HTR-8/SVneo (cell line): ENCODE results near the gene STAC3.

Experiments
- DNase-seq: peaks from one replicate; pipeline ENCODE4 v3.0.0; 2011; ENCODE audit warnings: low spot score, mixed read lengths; ENCODE audit not compliant: insufficient read length
- FAIRE-seq: peaks from 2 replicates; lab custom pipeline; 2011; peaks lifted over from hg19 to GRCh38; lab: Jason Lieb, UNC

STAC3 gene

GRCh38 chr12:57200497-57200896, 50.5 kb downstream of the STAC3 start:
- no peak for DNase-seq
- no peak for FAIRE-seq

GRCh38 chr12:57199191-57199590, 51.8 kb downstream of the STAC3 start:
- no peak for DNase-seq
- FAIRE-seq: no peak

- DNase-seq (no peak), FAIRE-seq (no peak)
Observed at GRCh38 chr12:57198329-57198728, 52.7 kb downstream of the STAC3 start.

- FAIRE-seq: no peak
- no peak for DNase-seq
Observed at GRCh38 chr12:57196956-57197355, 54.0 kb downstream of the STAC3 start.

- DNase-seq: no peak
- no peak for FAIRE-seq
Observed at GRCh38 chr12:57196439-57196838, 54.5 kb downstream of the STAC3 start.

GRCh38 chr12:57195611-57196371, 55.2 kb downstream of the STAC3 start:
- no peak for FAIRE-seq
- DNase-seq: no peak

- DNase-seq (no peak), FAIRE-seq (no peak)
Observed at GRCh38 chr12:57195186-57195585, 55.8 kb downstream of the STAC3 start.

GRCh38 chr12:57194253-57194652, 56.7 kb downstream of the STAC3 start:
- FAIRE-seq (no peak), DNase-seq (no peak)

GRCh38 chr12:57193706-57194245, 57.2 kb downstream of the STAC3 start:
- FAIRE-seq (no peak), DNase-seq (no peak)
